ENCODE measurements around the gene ZBTB47.

DNA sequence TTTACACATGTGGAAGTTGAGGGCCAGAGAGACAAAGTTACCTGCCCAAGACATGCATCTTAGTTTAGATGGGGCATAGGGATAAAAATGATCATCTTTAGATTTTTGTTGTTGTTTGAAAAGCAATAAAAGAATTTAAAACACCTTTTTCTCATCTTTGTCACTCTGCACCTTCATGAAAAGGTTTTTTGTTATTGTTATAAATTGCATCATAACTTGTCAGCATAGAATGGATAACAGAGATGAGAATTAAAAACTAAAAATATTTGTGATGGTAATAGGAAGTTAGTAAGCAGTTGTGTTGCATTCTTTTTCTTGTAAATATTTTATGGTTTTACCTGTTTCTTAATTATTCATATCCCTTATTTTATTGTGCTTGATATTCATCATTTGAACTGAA is 13.4 kb upstream of the ZBTB47 start:
- TF ChIP-seq, protein P1, sequence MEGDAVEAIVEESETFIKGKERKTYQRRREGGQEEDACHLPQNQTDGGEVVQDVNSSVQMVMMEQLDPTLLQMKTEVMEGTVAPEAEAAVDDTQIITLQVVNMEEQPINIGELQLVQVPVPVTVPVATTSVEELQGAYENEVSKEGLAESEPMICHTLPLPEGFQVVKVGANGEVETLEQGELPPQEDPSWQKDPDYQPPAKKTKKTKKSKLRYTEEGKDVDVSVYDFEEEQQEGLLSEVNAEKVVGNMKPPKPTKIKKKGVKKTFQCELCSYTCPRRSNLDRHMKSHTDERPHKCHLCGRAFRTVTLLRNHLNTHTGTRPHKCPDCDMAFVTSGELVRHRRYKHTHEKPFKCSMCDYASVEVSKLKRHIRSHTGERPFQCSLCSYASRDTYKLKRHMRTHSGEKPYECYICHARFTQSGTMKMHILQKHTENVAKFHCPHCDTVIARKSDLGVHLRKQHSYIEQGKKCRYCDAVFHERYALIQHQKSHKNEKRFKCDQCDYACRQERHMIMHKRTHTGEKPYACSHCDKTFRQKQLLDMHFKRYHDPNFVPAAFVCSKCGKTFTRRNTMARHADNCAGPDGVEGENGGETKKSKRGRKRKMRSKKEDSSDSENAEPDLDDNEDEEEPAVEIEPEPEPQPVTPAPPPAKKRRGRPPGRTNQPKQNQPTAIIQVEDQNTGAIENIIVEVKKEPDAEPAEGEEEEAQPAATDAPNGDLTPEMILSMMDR (IDR thresholded peaks at IDR 0.05; ENCODE audit: low read depth, low read length) = no peak
- TF ChIP-seq MYC (IDR thresholded peaks at IDR 0.05; ENCODE audit: low read depth, low read length) (no peak), POLR2A (IDR thresholded peaks at IDR 0.05; ENCODE audit: extremely low read depth, insufficient read length) (no peak)

All from NB4 (cell line).